NOMO-1 (cell line): Measurements from ENCODE around the gene F5.
"Not testable (repeated sequence)": the region's sequence is repeated elsewhere in the genome, so short reads cannot be mapped to it uniquely, and the experiment has no call there.

ENCODE experiments used
- DNase-seq, 2 experiments: peaks; one replicate each; lab custom pipeline; 2025; ENCODE audit not compliant: unreplicated experiment in 2 of 2; lab: John Stamatoyannopoulos, UW

Gene F5

GRCh38 chr1:169513208-169513607 lies 73.1 kb downstream of the F5 start:
- DNase-seq: peak; percentile 46 to 68

DNA sequence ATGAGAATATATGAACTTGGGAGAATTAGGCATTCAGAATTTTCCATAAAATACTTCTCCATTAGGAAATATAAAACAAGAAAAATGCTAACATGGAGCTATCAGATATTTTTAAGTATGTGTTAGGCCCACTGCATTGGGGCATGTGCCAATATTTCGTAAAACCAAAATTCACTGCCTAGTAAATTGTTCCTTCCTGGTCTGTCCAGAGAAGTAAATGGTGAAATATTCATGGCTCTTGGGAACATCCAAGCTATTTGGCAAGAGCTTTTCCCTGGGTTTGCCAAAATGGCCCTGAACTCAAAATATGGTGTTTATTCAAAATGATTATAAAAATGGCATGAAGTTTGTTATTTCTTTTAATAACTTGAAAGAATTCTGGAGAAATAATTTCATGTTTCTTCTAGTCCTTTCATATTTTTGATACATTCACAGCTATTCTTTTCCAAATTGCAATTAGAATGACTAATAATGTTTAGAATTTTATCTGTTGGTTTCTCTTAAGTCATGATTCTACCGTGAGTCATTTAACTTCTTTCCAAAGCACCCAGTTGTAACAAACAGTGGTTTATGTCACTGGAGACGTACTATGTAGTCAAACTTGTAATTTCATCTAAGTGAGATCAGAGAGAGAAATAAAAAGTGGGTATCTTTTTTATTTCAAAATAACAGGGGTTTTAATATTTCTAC lies 74.8 kb downstream of the F5 start:
- DNase-seq: no peak

- DNase-seq: no peak
Observed at GRCh38 chr1:169510060-169510459, 76.2 kb downstream of the F5 start.

GRCh38 chr1:169509354-169509753 lies 76.9 kb downstream of the F5 start:
- no peak for DNase-seq

DNA sequence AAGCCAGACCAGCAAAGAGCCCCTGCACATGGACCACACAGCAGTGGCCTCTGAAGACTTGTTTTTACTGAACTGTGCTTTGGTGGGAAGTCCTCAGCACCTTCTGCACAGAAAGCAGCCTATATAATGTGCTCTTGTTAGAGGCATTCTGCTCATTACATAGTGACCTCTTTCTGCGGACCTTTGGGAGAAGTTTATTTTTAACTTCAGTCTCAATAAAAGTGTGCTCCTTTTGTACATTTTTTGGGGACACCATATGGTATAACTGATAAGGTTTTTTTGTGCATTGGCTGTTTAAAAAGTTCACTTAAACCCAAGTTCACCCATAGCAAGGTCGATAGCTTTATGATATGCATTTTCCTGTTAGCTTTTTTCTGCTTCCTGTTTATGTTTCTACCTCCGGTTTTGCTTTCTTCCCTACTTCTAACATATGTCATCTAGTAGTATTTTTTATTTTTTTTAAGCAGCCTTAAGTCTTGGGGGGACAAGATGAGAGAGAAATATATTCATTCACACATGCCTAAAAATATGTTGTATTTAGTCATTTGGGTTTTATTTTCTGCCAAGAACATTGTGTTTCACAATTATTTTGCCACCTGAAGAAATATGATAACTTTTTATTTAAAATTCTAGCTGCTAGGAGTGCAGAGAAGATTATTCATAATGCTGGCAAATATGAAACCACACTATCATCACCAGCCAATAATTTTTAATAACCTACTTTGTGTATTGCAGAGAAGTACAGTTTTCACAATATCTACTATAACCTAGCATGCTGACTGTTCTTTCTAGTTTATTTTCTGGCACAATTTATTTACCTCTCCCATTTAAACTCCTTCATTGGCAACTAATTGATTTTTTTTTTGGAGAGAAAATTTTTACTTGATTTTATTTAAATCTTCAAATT lies 77.6 kb downstream of the F5 start:
- DNase-seq: no peak

DNA sequence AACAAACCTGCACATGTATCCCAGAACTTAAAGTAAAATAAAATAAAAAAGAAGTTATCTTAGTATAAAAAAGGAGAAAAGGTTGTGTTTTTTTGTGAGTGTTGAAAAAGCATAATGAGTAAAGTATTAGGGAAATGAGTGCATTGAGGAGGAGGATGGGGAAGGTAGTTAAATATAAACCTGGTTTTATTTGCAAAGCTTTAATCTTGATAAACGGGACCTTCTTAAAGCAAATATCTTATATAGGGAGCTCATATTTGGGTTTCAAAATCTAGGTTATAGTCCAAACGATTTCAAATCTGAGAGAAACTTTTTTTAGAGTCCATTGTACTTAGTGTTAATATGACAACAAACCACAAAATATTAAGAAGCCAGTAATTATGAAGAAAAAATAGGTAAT lies 78.9 kb downstream of the F5 start:
- no peak for DNase-seq

DNA sequence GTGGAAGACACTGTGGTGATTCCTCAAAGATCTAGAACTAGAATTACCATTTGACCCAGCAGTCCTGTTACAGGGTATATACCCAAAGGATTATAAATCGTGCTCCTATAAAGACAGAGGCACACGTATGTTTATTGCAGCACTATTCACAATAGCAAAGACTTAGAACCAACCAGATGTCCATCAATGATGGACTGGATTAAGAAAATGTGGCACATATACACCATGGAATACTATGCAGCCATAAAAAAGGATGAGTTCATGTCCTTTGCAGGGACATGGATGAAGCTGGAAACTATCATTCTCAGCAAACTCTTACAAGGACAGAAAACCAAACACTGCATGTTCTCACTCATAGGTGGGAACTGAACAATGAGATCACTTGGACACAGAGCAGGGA lies 82.7 kb downstream of the F5 start:
- not testable (repeated sequence) for DNase-seq

DNA sequence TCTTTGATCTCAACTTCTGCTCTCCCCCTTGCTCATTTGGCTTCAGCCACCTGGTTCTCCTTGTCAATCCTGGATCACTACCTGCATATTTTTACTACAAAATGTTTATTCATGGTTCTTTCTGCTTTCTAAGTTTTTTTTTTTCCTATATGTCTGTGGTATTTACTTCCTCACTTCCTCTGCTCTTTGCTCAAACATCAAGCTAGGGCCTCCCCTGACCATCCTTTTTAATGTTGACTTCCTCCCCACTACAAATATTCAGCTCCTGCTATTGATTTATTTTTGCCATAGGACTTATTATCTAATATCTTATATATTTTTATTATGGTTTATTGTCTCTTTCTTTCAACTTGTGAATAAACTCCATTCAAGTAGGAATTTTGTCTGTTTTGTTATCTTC lies 86.5 kb downstream of the F5 start:
- DNase-seq: no peak

GRCh38 chr1:169497317-169497716 lies 89.0 kb downstream of the F5 start:
- no peak for DNase-seq

DNA sequence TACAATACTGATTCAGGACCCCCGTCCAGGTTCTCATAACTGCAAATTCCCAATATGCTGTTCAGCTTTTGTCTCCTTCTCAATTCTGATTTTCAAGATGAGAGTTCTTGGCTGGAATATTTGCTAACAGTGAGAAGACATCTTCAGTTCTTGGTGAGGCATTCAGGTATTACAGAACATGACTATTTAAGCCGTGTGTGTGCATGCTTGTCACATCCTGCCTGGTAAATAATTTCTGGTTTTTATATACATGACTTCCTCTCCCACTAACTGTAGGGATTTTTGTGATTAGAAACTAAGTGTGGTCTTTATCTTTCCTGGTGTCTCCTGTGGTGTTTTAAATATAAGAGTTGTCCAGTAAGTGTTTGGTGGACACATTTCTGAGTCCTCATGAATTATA lies 90.4 kb downstream of the F5 start:
- DNase-seq: no peak

GRCh38 chr1:169495046-169495775 lies 91.1 kb downstream of the F5 start:
- DNase-seq: no peak

GRCh38 chr1:169494343-169494742 lies 91.9 kb downstream of the F5 start:
- DNase-seq: no peak

- DNase-seq: no peak
Observed at GRCh38 chr1:169493251-169493650, 93.0 kb downstream of the F5 start.

DNA sequence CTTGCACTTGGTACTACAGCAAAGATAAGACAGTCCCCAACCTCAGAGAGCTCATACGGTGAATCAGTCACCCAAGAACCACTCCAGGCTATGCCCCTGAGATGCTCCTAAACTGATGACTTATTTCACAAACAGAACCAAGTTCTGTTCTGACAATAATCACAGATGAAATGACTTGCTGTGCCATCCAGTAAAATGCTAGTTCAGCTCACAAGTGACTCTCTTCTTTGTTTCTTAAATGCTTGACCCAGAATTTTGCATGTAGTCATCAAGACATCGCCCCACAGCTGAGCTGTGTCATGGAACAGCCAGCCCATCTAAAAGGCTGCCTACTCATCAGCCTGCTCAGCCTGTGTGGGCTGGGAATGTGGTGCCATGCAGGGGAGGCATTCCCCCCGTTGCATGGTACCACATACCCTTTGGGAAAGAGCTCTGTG lies 94.4 kb downstream of the F5 start:
- DNase-seq: no peak

GRCh38 chr1:169488157-169488556 lies 98.1 kb downstream of the F5 start:
- no peak for DNase-seq

GRCh38 chr1:169487561-169487960 lies 98.7 kb downstream of the F5 start:
- DNase-seq: no peak

- DNase-seq: no peak
Observed at GRCh38 chr1:169487133-169487532, 99.1 kb downstream of the F5 start.

- DNase-seq: no peak
Observed at GRCh38 chr1:169486281-169487051, 99.8 kb downstream of the F5 start.

GRCh38 chr1:169485431-169486280 lies 100.6 kb downstream of the F5 start, which contains the start of gene SLC19A2:
Gene SLC19A2, minus strand, starts transcription at chr1:169485944. Its CDS starts 178 bp downstream, at chr1:169485766.
- DNase-seq: peak; percentile 98 to 100
